HepG2 (cell line): ENCODE data around the gene CMTM4. TPM values are rescaled to one million over a fixed set of nuclear protein-coding genes. Genes with fewer than 3 reads are reported as not detected.

Source experiments
- ATF7-NPFF ChIP-seq: sonication (generic); formaldehyde crosslinking; IDR thresholded peaks from 2 replicates; pipeline ENCODE4 v1.8.1; 2023; ENCODE audit warnings: mild to moderate bottlenecking, low read depth, missing genetic modification reagents, moderate library complexity
- DMAP1 ChIP-seq: IDR thresholded peaks from 2 replicates; pipeline ENCODE4 v1.6.1; 2016
- FOXC1 ChIP-seq: sonication (generic); formaldehyde crosslinking; IDR thresholded peaks from 2 replicates; pipeline ENCODE4 v1.8.0; 2022; ENCODE audit warnings: mild to moderate bottlenecking, missing genetic modification reagents, borderline replicate concordance
- HMG20A ChIP-seq: IDR thresholded peaks from 2 replicates; pipeline ENCODE4 v1.6.1; 2016; ENCODE audit warnings: borderline replicate concordance
- IRX3 ChIP-seq: sonication (generic); formaldehyde crosslinking; IDR thresholded peaks from 2 replicates; pipeline ENCODE4 v1.8.1; 2023; ENCODE audit warnings: mild to moderate bottlenecking, low read depth, missing genetic modification reagents, borderline replicate concordance
- KMT2A ChIP-seq: sonication (generic); formaldehyde crosslinking; IDR thresholded peaks from 2 replicates; pipeline ENCODE4 v1.4.0; 2020; ENCODE audit warnings: missing genetic modification reagents
- NAIF1 ChIP-seq: sonication (generic); formaldehyde crosslinking; IDR thresholded peaks from 2 replicates; pipeline ENCODE4 v1.5.0; 2020; ENCODE audit warnings: mild to moderate bottlenecking, missing genetic modification reagents, borderline replicate concordance
- NCOA5 ChIP-seq: sonication (generic); formaldehyde crosslinking; IDR thresholded peaks from 2 replicates; pipeline ENCODE4 v1.4.0; 2020; ENCODE audit warnings: missing genetic modification reagents
- PATZ1 ChIP-seq: sonication (generic); formaldehyde crosslinking; IDR thresholded peaks from 2 replicates; pipeline ENCODE4 v1.4.0; 2020; ENCODE audit warnings: missing genetic modification reagents
- POLR2A ChIP-seq, 2 experiments: IDR thresholded peaks; 2 replicates each; pipeline ENCODE4 v1.6.1; 2011; ENCODE audit warnings: low read depth in 2 of 2, low read length in 2 of 2, mild to moderate bottlenecking in 1 of 2, moderate library complexity in 1 of 2; ENCODE audit not compliant: insufficient read depth in 1 of 2
- SMAD3 ChIP-seq: sonication (generic); formaldehyde crosslinking; IDR thresholded peaks from 2 replicates; pipeline ENCODE4 v1.4.0; 2020; ENCODE audit warnings: missing genetic modification reagents
- SP4 ChIP-seq: sonication (generic); formaldehyde crosslinking; IDR thresholded peaks from 2 replicates; pipeline ENCODE4 v1.8.1; 2023; ENCODE audit warnings: mild to moderate bottlenecking, missing genetic modification reagents
- XRCC5 ChIP-seq: fragments of 200-400 bp; formaldehyde crosslinking; optimal IDR thresholded peaks from 2 replicates; pipeline ENCODE3; 2017; ENCODE audit warnings: mild to moderate bottlenecking, low read length
- ZBTB1 ChIP-seq: sonication (generic); formaldehyde crosslinking; IDR thresholded peaks from 2 replicates; pipeline ENCODE4 v1.4.0; 2020; ENCODE audit warnings: missing genetic modification reagents, borderline replicate concordance
- ZNF224 ChIP-seq: sonication (generic); formaldehyde crosslinking; IDR thresholded peaks from 2 replicates; pipeline ENCODE4 v1.5.0; 2020; ENCODE audit warnings: mild to moderate bottlenecking, missing genetic modification reagents
- ZNF441 ChIP-seq: sonication (generic); formaldehyde crosslinking; IDR thresholded peaks from 2 replicates; pipeline ENCODE4 v1.7.0; 2021; ENCODE audit warnings: missing genetic modification reagents, borderline replicate concordance
- ZNF468 ChIP-seq: sonication (generic); formaldehyde crosslinking; IDR thresholded peaks from 2 replicates; pipeline ENCODE4 v1.8.0; 2022; ENCODE audit warnings: mild to moderate bottlenecking, moderate library complexity, missing genetic modification reagents
- ZNF619 ChIP-seq: sonication (generic); formaldehyde crosslinking; IDR thresholded peaks from 2 replicates; pipeline ENCODE4 v1.4.0; 2020; ENCODE audit warnings: mild to moderate bottlenecking, missing genetic modification reagents
- ZNF660 ChIP-seq: sonication (generic); formaldehyde crosslinking; IDR thresholded peaks from 2 replicates; pipeline ENCODE4 v1.5.1; 2020; ENCODE audit warnings: mild to moderate bottlenecking, low read depth, missing genetic modification reagents, borderline replicate concordance
- ZNF766 ChIP-seq: sonication (generic); formaldehyde crosslinking; IDR thresholded peaks from 2 replicates; pipeline ENCODE4 v1.5.0; 2020; ENCODE audit warnings: missing genetic modification reagents, borderline replicate concordance
- polyA plus RNA-seq, 8 experiments: library from polyadenylated mRNA; depleted of rRNA in 3 of 8; stranded (reverse) in 7 of 8; unstranded in 1 of 8; fragments of >200 nt; fragmentation: Illumina TruSeq in 4 of 8; extraction: Trizol in 4 of 8; gene quantifications; 2 replicates each; pipeline versions ENCODE4 v1.2.1 to v1.2.3, GENCODE V29; 2011 to 2016; ENCODE audit warnings: low read depth in 4 of 8, missing spikeins in 1 of 8, mixed read lengths in 1 of 8; ENCODE audit not compliant: insufficient read depth in 1 of 8
- total RNA-seq, 5 experiments: library from RNA; depleted of rRNA; stranded (reverse); fragments of >200 nt; fragmentation: Illumina TruSeq; extraction: Trizol; gene quantifications; 2 replicates each; pipeline ENCODE4 v1.2.3, GENCODE V29; 2016; ENCODE audit warnings: low read depth in 1 of 5
- TF ChIP-seq, protein P1 (sequence below): IDR thresholded peaks from 2 replicates; pipeline ENCODE4 v1.6.1; 2016; ENCODE audit warnings: low read depth
- TF ChIP-seq, protein P2 (sequence below), 2 experiments: sonication (generic) in 1 of 2; formaldehyde crosslinking in 1 of 2; IDR thresholded peaks; 2 replicates each; pipeline versions ENCODE4 v1.4.0 to v1.6.1; 2018 to 2020; ENCODE audit warnings: missing genetic modification reagents in 2 of 2, borderline replicate concordance in 1 of 2, low read depth in 1 of 2, mild to moderate bottlenecking in 1 of 2, missing biosample characterization in 1 of 2
- TF ChIP-seq, protein P3 (sequence below): sonication (generic); formaldehyde crosslinking; IDR thresholded peaks from 2 replicates; pipeline ENCODE4 v1.8.1; 2023; ENCODE audit warnings: mild to moderate bottlenecking, missing genetic modification reagents

CMTM4 gene
- total and polyA plus RNA-seq, 2 of the 13 experiments (the other 11 are each of a cell fraction or from before 2014, with no cell fraction given), result 32.0 to 36.3 TPM

DNA sequence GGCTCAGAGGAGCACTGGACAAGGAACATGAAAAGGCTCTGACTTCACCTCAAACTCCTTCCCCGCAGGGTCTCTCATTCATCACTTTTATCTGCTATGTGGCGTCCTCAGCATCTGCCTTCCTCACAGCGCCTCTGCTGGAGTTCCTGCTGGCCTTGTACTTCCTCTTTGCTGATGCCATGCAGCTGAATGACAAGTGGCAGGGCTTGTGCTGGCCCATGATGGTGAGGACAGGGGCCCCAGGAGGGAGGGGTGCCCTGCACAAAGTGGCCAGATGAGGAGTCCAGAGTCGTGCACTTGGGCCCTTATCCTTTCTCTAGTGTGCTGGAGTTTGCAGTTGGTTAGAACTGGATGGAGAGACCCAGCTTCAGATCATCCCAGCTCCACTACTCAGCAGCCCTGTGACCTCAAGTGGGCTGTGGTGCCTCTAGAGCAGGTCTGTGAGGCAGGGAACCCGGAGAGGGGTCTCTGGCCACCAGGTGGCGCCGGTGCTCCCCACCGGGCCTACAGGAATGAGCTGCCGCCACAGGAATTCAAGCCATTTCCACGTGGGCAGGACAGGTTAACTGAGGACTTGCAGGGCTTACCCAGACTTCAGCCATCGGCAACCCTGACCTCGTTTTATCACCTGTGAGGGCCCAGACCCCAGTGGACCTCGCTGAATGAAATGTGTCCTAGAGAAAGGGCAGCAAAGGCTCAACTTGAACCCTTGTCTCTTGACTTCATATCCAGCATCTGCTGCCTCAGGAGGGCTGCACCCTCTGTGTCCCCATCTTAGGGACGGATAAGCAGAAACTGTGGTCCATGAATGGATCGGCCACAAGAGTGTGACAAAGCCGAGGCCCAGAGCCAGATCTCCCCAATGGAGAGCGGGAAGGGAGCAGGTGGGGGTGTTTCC, 88.1 kb downstream of the CMTM4 start (continued):
- TF ChIP-seq IRX3, result peak; percentile 71; the same call in 1 of the 2 replicates
- TF ChIP-seq NCOA5 (CRISPR knock-in tag), result no peak
- TF ChIP-seq DMAP1 (CRISPR knock-in tag), result peak; percentile 74; the same call in 1 of the 2 replicates
- TF ChIP-seq PATZ1 (CRISPR knock-in tag), result peak; percentile 57
- peak; percentile 96 for TF ChIP-seq ZNF619
- TF ChIP-seq ATF7-NPFF, result peak; percentile 61
- TF ChIP-seq POLR2A (IDR thresholded peaks at IDR 0.05; ENCODE audit: insufficient read depth in 1 of 2, low read depth in 2 of 2, low read length in 2 of 2), result peak in 1 of 2 experiments; percentile 35; a peak in 1 of 4 replicates
- TF ChIP-seq ZBTB1 (CRISPR knock-in tag), result no peak
- peak; percentile 88; the same call in 1 of the 2 replicates for TF ChIP-seq ZNF766 (CRISPR knock-in tag)
- TF ChIP-seq, protein P1, sequence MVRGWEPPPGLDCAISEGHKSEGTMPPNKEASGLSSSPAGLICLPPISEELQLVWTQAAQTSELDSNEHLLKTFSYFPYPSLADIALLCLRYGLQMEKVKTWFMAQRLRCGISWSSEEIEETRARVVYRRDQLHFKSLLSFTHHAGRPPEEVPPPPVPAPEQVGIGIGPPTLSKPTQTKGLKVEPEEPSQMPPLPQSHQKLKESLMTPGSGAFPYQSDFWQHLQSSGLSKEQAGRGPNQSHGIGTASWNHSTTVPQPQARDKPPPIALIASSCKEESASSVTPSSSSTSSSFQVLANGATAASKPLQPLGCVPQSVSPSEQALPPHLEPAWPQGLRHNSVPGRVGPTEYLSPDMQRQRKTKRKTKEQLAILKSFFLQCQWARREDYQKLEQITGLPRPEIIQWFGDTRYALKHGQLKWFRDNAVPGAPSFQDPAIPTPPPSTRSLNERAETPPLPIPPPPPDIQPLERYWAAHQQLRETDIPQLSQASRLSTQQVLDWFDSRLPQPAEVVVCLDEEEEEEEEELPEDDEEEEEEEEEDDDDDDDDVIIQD (CRISPR knock-in tag), result peak; percentile 76
- TF ChIP-seq XRCC5, result peak; percentile 99
- 0 out of 2 replicates have a peak, but pooled peaks have one; percentile 32 for TF ChIP-seq SP4 (CRISPR knock-in tag)
- TF ChIP-seq, protein P2, sequence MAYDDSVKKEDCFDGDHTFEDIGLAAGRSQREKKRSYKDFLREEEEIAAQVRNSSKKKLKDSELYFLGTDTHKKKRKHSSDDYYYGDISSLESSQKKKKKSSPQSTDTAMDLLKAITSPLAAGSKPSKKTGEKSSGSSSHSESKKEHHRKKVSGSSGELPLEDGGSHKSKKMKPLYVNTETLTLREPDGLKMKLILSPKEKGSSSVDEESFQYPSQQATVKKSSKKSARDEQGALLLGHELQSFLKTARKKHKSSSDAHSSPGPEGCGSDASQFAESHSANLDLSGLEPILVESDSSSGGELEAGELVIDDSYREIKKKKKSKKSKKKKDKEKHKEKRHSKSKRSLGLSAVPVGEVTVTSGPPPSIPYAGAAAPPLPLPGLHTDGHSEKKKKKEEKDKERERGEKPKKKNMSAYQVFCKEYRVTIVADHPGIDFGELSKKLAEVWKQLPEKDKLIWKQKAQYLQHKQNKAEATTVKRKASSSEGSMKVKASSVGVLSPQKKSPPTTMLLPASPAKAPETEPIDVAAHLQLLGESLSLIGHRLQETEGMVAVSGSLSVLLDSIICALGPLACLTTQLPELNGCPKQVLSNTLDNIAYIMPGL (CRISPR knock-in tag; IDR thresholded peaks at IDR 0.05; ENCODE audit: borderline replicate concordance in 1 of 2, low read depth in 1 of 2), result peak; percentile 93 to 94
- TF ChIP-seq KMT2A (CRISPR knock-in tag), result 0 out of 2 replicates have a peak, but pooled peaks have one; percentile 40
- TF ChIP-seq, protein P3, sequence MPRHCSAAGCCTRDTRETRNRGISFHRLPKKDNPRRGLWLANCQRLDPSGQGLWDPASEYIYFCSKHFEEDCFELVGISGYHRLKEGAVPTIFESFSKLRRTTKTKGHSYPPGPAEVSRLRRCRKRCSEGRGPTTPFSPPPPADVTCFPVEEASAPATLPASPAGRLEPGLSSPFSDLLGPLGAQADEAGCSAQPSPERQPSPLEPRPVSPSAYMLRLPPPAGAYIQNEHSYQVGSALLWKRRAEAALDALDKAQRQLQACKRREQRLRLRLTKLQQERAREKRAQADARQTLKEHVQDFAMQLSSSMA (CRISPR knock-in tag), result peak; percentile 87; the same call in 1 of the 2 replicates
- no peak; the same call in none of the 2 replicates for TF ChIP-seq FOXC1 (CRISPR knock-in tag)
- peak; percentile 48; the same call in 1 of the 2 replicates for TF ChIP-seq HMG20A (CRISPR knock-in tag)
- peak; percentile 71; the same call in 1 of the 2 replicates for TF ChIP-seq SMAD3 (CRISPR knock-in tag)
- no peak for TF ChIP-seq ZNF660
- TF ChIP-seq NAIF1 (CRISPR knock-in tag), result no peak
- peak; percentile 79 for TF ChIP-seq ZNF441
- peak; percentile 33; the same call in 1 of the 2 replicates for TF ChIP-seq ZNF224
- 0 out of 2 replicates have a peak, but pooled peaks have one; percentile 46 for TF ChIP-seq ZNF468 (CRISPR knock-in tag)
